ENCODE results near the gene MTARC1.
A peak's percentile ranks its signal among the peaks of the same experiment; 100 is the strongest.

Gene MTARC1

GRCh38 chr1:220811695-220812094 lies 25.0 kb downstream of the MTARC1 start:
- Histone ChIP-seq H3K27me3 (ENCODE audit: insufficient read depth, insufficient read length) (no peaks in the 10 kb centered on the region), H3K9me3 (ENCODE audit: insufficient read depth, low read length) (no peaks in the 10 kb centered on the region), H3K4me1 (ENCODE audit: insufficient read depth, insufficient read length) (no peaks in the 10 kb centered on the region), H3K9ac (ENCODE audit: insufficient read length, low read depth) (no peak overlapping the region), H3K36me3 (ENCODE audit: insufficient read depth, insufficient read length, low read length) (peaks cover 15% of the 10 kb centered on the region), H3K4me3 (ENCODE audit: insufficient read length, low read depth) (no peak overlapping the region)
- TF ChIP-seq SUZ12 (IDR thresholded peaks at IDR 0.05; ENCODE audit: extremely low read depth, insufficient read depth, insufficient read length): no peak
- TF ChIP-seq ZNF274 (IDR thresholded peaks at IDR 0.05; ENCODE audit: low read depth, low read length): no peak
- TF ChIP-seq YY1 (IDR thresholded peaks at IDR 0.05; ENCODE audit: insufficient read depth, insufficient read length): no peak
- DNase-seq (ENCODE audit: low read depth, low spot score): no peak

- no peak overlapping the region for H3K9ac ChIP-seq (ENCODE audit: insufficient read length, low read depth)
- H3K27me3 ChIP-seq (ENCODE audit: insufficient read depth, insufficient read length): no peaks in the 10 kb centered on the region
- H3K36me3 ChIP-seq (ENCODE audit: insufficient read depth, insufficient read length, low read length): peaks cover 15% of the 10 kb centered on the region
- no peak for DNase-seq (ENCODE audit: low read depth, low spot score)
- TF ChIP-seq SUZ12 (IDR thresholded peaks at IDR 0.05; ENCODE audit: extremely low read depth, insufficient read depth, insufficient read length) (no peak), ZNF274 (IDR thresholded peaks at IDR 0.05; ENCODE audit: low read depth, low read length) (no peak), YY1 (IDR thresholded peaks at IDR 0.05; ENCODE audit: insufficient read depth, insufficient read length) (no peak)
- H3K4me3 ChIP-seq (ENCODE audit: insufficient read length, low read depth): no peak overlapping the region
- no peaks in the 10 kb centered on the region for H3K9me3 ChIP-seq (ENCODE audit: insufficient read depth, low read length)
- H3K4me1 ChIP-seq (ENCODE audit: insufficient read depth, insufficient read length): no peaks in the 10 kb centered on the region
These were observed 25.6 kb downstream of the MTARC1 start for GRCh38 chr1:220812308-220812707.

DNA sequence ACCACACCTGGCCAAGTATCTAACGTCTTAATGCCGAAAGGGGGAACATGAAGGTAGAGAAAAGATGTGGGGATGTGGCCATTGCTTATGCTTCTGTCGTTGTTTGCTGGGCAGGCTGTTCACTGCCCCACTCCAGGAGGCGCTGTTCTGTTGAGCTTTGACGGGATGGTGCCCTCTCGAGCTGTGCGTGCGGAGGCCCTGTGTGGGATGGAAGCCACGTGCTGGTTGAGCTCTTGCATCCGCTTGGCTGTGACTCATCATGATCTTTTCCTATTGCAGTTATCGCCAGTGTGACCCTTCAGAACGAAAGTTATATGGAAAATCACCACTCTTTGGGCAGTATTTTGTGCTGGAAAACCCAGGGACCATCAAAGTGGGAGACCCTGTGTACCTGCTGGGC lies 26.3 kb downstream of the MTARC1 start:
- H3K27me3 ChIP-seq (ENCODE audit: insufficient read depth, insufficient read length): no peaks in the 10 kb centered on the region
- peaks cover 15% of the 10 kb centered on the region for H3K36me3 ChIP-seq (ENCODE audit: insufficient read depth, insufficient read length, low read length)
- no peaks in the 10 kb centered on the region for H3K4me1 ChIP-seq (ENCODE audit: insufficient read depth, insufficient read length)
- DNase-seq (ENCODE audit: low read depth, low spot score): no peak
- H3K9ac ChIP-seq (ENCODE audit: insufficient read length, low read depth): no peak overlapping the region
- no peaks in the 10 kb centered on the region for H3K9me3 ChIP-seq (ENCODE audit: insufficient read depth, low read length)
- no peak for TF ChIP-seq ZNF274 (IDR thresholded peaks at IDR 0.05; ENCODE audit: low read depth, low read length)
- TF ChIP-seq SUZ12 (IDR thresholded peaks at IDR 0.05; ENCODE audit: extremely low read depth, insufficient read depth, insufficient read length): no peak
- no peak for TF ChIP-seq YY1 (IDR thresholded peaks at IDR 0.05; ENCODE audit: insufficient read depth, insufficient read length)
- no peak overlapping the region for H3K4me3 ChIP-seq (ENCODE audit: insufficient read length, low read depth)

GRCh38 chr1:220815409-220815808 lies 28.7 kb downstream of the MTARC1 start:
- H3K9me3 ChIP-seq (ENCODE audit: insufficient read depth, low read length): no peaks in the 10 kb centered on the region
- H3K36me3 ChIP-seq (ENCODE audit: insufficient read depth, insufficient read length, low read length): peaks cover 15% of the 10 kb centered on the region
- TF ChIP-seq SUZ12 (IDR thresholded peaks at IDR 0.05; ENCODE audit: extremely low read depth, insufficient read depth, insufficient read length) (no peak), YY1 (IDR thresholded peaks at IDR 0.05; ENCODE audit: insufficient read depth, insufficient read length) (no peak), ZNF274 (IDR thresholded peaks at IDR 0.05; ENCODE audit: low read depth, low read length) (no peak)
- DNase-seq (ENCODE audit: low read depth, low spot score): no peak
- no peak overlapping the region for H3K4me3 ChIP-seq (ENCODE audit: insufficient read length, low read depth)
- no peaks in the 10 kb centered on the region for H3K27me3 ChIP-seq (ENCODE audit: insufficient read depth, insufficient read length)
- H3K9ac ChIP-seq (ENCODE audit: insufficient read length, low read depth): no peak overlapping the region
- H3K4me1 ChIP-seq (ENCODE audit: insufficient read depth, insufficient read length): no peaks in the 10 kb centered on the region

- TF ChIP-seq SUZ12 (IDR thresholded peaks at IDR 0.05; ENCODE audit: extremely low read depth, insufficient read depth, insufficient read length): no peak
- no peak for TF ChIP-seq YY1 (IDR thresholded peaks at IDR 0.05; ENCODE audit: insufficient read depth, insufficient read length)
- no peak for TF ChIP-seq ZNF274 (IDR thresholded peaks at IDR 0.05; ENCODE audit: low read depth, low read length)
- no peaks in the 10 kb centered on the region for H3K4me1 ChIP-seq (ENCODE audit: insufficient read depth, insufficient read length)
- no peak overlapping the region for H3K9ac ChIP-seq (ENCODE audit: insufficient read length, low read depth)
- no peaks in the 10 kb centered on the region for H3K27me3 ChIP-seq (ENCODE audit: insufficient read depth, insufficient read length)
- no peak overlapping the region for H3K4me3 ChIP-seq (ENCODE audit: insufficient read length, low read depth)
- no peak for DNase-seq (ENCODE audit: low read depth, low spot score)
- H3K36me3 ChIP-seq (ENCODE audit: insufficient read depth, insufficient read length, low read length): peaks cover 8% of the 10 kb centered on the region
- no peaks in the 10 kb centered on the region for H3K9me3 ChIP-seq (ENCODE audit: insufficient read depth, low read length)
These were observed 31.2 kb downstream of the MTARC1 start for GRCh38 chr1:220817907-220818306.

- DNase-seq (ENCODE audit: low read depth, low spot score): peak; percentile 58
- Histone ChIP-seq H3K9me3 (ENCODE audit: insufficient read depth, low read length) (no peaks in the 10 kb centered on the region), H3K4me3 (ENCODE audit: insufficient read length, low read depth) (no peak overlapping the region), H3K36me3 (ENCODE audit: insufficient read depth, insufficient read length, low read length) (peaks cover 4% of the 10 kb centered on the region), H3K4me1 (ENCODE audit: insufficient read depth, insufficient read length) (no peaks in the 10 kb centered on the region), H3K9ac (ENCODE audit: insufficient read length, low read depth) (no peak overlapping the region), H3K27me3 (ENCODE audit: insufficient read depth, insufficient read length) (no peaks in the 10 kb centered on the region)
- no peak for TF ChIP-seq SUZ12 (IDR thresholded peaks at IDR 0.05; ENCODE audit: extremely low read depth, insufficient read depth, insufficient read length)
- no peak for TF ChIP-seq YY1 (IDR thresholded peaks at IDR 0.05; ENCODE audit: insufficient read depth, insufficient read length)
- TF ChIP-seq ZNF274 (IDR thresholded peaks at IDR 0.05; ENCODE audit: low read depth, low read length): no peak
These were observed 31.9 kb downstream of the MTARC1 start for GRCh38 chr1:220818421-220819173.

GRCh38 chr1:220819467-220820026 lies 32.8 kb downstream of the MTARC1 start:
- no peak for DNase-seq (ENCODE audit: low read depth, low spot score)
- Histone ChIP-seq H3K4me3 (ENCODE audit: insufficient read length, low read depth) (no peak overlapping the region), H3K4me1 (ENCODE audit: insufficient read depth, insufficient read length) (peaks cover 4% of the 10 kb centered on the region), H3K27me3 (ENCODE audit: insufficient read depth, insufficient read length) (no peaks in the 10 kb centered on the region), H3K9ac (ENCODE audit: insufficient read length, low read depth) (no peak overlapping the region), H3K9me3 (ENCODE audit: insufficient read depth, low read length) (no peaks in the 10 kb centered on the region), H3K36me3 (ENCODE audit: insufficient read depth, insufficient read length, low read length) (peaks cover 4% of the 10 kb centered on the region)
- TF ChIP-seq SUZ12 (IDR thresholded peaks at IDR 0.05; ENCODE audit: extremely low read depth, insufficient read depth, insufficient read length) (no peak), ZNF274 (IDR thresholded peaks at IDR 0.05; ENCODE audit: low read depth, low read length) (no peak), YY1 (IDR thresholded peaks at IDR 0.05; ENCODE audit: insufficient read depth, insufficient read length) (no peak)

All from NT2/D1 (cell line).